HG02763 (cell line): ENCODE measurements around the gene LPP.

Experiments used
- ATAC-seq: cut with Tn5 transposase; IDR thresholded peaks from one replicate; pipeline ENCODE4 v1.9.1; 2021; ENCODE audit warnings: mild to moderate bottlenecking, moderate library complexity; ENCODE audit not compliant: unreplicated experiment

Gene LPP

DNA sequence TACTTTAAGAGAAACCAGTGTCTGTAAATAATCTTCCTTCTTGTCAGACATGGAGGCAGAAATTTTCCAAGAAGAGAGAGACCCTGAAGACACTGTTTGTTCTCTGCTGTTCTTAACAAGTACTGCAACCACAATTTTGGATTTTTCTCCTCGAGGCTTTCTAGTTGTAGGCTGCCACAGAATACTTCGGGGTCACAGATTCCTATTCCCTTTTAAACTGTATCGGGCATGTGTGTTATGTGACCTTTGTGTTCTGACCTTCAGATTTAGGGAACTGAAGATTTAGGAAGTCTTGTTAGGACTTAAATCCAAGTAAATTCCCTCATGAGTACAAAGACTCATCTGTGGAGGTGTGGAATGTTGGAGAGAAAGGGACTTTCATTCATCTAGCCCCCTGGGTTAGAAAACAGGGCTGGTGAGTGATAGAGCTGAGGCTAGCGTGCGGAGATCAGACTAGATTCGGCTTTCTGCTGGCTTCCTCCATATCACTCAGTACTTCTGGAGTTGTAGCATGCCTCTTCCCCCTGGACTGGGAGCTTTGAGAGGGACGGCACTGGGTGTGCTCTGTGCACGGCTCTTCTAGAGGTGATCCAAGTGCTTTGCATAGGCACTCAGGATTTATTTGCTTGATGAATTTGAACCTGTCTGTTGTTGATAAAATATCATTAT is 237.0 kb downstream of the LPP start:
- no peak for ATAC-seq

DNA sequence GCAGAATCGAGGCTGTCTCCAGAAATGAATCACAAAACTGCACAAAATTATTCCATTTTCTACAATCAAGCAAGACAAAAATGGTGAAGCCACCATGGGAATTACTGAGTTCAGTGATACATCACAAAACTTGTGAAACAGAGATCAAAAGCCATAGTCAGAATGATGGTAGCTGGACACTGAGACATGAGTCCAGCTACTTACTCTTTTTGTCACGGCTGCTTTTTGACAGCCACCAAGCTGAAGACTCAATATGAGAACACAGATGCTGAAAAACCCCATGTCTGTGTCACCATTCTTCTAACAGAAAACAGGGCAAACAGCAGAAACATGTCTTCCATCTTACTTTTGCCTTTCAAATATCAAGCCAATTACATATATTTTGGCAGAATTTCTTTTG is 237.6 kb downstream of the LPP start:
- ATAC-seq, result no peak

DNA sequence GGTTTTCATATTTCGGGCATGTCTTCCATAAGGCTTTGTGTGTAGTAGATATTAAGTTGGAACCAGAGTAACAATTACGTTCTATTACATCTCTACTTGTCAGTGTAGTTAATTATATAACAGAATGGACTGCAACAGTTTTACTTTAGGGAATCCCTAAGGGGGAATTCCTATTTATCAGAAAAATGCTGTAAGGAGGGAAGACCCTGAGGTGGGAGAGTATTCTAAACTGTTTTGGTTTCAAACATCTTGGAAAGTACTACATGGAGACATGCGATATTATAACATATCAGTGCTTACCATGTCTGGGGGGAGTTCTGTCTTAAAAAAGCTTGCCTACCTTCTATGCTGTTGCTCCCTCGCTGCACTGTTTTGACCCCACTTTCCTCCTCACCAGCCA is 238.1 kb downstream of the LPP start:
- ATAC-seq, result no peak

DNA sequence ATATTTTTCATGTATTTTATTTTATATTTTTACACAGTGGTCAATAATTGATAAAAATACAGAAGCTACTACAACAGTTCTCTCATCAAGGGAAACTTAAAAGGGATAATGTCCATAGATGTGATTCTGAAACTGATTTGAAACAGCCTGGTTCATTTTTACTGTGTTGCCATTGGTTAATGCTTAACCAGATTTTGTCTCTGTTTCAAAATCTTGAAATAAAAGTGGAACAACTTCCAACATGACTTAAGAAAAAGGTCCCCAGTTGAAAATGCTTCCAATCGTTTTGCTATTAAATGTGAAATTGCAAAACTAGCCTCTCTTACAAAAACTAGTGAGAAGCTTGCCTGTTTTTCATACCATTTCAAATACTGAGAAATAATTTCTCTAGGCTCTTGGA is 240.7 kb downstream of the LPP start:
- no peak for ATAC-seq

DNA sequence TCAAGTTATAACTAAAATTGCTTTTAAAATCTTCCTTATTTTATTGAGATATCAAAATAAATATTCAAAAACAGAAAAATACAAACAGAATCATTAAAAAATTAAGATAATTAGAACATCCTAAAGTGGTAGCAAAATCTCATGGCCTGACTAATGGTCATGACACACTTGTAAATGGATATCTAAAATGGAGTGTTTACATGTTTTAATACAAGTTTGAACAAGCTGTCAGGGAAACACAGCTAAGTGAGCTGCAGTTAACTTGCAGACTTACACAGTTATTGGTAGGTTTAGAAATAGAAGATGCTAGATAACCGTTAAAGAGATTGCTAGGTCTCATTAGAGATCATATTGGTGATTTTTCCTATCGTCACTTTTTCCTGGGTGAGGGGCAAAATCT is 242.3 kb downstream of the LPP start:
- ATAC-seq, result no peak

DNA sequence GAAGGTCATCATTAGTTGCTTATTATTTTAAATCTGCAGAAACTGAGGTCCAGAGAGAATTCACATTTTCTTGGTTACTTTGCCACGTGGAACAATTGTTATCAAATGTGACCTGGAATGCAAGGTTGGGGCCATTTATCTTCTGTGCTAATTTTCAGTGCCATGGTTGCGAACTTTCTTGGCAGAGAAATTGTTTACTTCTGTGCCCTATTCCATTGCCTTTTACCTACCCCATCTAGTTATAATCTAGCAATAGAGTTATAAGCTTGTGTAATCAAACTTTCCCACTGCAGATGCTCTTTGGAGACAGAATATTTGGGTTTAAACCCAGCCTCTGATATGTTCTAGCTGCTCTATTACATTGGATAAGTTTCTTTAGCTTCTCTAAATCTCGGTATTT is 242.9 kb downstream of the LPP start:
- no peak for ATAC-seq

DNA sequence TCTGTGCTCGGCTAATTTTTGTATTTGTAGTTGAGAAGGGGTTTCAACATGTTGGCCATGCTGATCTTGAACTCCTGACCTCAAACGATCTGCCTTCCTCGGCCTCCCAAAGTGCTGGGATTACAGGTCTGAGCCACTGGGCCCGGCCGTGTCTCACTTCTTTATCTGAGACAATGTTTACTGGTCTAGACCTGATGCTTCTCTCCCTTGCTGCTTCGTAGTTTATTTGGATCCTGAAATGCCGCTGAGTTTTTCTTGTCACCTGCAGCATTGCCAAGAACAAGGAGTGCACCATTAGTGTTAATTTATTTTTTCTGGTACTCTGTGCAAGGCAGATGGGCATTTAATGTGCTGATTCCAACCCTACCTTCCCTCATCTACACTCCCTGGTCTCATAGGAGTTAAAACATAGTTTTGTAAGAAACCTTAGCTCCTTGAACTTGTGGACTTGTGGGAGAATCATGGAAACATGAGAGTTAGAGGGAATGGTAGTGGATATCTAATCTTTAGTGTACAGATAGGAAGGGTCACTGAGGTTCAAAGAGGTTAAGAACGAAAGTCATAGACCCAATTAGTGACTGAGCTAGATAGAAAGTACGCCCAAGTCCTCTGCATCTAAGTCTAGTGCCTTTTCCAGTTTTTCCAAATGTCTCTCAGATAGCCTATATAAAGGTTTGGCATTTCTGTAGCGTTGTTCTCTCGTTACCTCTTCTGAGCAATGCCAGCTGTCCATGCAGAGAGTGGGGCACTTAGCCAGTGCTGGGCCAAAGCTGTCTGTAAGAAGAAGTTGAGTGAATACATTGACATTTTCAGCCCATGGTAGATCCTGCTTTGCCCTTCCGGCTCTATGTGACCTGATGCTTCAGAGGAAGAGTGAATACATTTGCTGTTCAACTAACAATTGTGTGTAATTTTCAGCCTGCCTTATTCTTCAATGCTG is 244.1 kb downstream of the LPP start:
- no peak for ATAC-seq

DNA sequence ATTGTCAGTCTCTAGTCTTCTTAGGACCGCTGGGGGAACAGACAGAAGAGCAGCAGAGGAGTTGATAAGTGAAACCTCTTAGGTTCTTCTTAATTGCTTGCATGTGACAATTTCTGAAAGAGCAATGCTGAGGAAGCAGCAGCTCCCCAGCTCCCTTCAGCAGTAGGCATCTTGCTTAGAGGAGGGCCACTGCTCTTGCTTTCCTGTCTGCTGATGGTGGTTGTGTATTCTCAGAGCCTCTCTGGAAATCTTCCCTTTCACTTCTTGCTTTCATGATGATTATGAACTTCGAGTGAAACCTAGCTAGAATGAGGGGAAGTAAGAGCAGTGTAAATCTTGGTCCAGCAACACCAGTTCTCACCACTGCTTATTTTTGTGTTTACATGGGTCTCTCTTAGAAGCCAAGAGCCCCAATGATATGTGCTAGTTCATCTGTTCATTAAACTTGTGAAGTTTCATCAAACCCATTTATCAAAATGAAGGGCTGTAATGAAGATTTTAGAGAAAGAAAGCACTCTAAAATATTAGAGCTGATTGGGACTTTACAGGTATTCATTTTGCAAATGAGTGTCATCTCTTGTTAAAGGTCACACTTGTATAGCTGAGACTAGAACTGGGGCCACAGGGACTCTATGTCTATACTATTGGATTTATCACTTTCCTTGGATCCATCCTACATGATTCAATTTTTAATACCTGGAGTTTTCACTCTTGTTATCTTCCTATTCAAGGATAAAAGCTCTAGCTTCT is 246.7 kb downstream of the LPP start:
- peak; percentile 94 for ATAC-seq

DNA sequence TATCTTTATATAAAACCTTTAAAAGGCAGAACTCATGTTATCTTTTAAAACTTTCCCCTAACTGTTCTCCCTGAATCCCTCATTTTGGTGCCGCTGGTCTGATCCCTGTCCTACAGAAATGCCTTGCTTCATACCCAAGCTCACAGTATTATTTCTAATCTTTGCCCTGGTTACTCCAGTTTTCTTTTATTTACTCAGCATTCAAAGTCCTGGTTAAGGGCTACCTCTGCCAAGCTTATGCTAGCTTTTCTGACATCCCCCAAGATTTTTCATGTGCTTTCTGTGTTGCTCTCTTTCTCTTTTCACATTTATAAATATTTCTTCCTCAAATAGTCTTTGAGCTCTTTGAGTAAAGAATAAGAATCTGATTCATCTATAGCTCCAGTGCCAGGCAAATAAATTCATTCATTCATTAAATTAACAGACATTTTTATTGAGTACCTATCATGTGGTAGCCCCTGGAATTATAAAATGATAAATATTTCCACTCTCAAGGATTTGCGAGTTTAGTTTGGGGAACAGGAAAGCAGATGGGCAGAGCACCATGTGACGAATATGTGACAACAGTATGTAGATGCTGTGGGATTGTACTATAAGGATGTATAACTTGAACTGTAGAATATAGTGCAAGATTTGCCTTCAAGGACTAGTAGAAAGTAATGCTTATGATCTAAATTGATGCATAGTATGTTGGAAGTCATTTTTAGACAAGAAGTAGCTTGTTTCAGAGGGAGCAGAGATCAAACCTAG is 247.5 kb downstream of the LPP start:
- ATAC-seq, result no peak

DNA sequence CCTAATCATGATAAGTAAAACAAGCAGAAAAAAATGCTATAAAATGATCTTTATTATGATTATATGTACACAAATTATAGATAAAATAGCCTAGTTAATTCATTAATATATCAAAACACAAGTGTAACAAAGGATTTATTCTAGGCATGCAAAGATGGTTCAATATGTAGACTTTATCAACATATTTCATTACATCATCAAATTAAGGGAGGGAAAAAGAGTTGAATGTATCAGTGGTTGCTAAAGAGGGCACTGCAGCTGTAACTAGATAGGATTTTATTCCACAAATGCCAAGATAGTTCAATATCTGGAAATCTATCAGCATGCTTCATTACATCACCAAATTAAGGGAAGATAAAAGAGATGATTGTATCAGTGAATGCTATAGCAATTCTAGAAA is 248.3 kb downstream of the LPP start:
- ATAC-seq, result no peak

DNA sequence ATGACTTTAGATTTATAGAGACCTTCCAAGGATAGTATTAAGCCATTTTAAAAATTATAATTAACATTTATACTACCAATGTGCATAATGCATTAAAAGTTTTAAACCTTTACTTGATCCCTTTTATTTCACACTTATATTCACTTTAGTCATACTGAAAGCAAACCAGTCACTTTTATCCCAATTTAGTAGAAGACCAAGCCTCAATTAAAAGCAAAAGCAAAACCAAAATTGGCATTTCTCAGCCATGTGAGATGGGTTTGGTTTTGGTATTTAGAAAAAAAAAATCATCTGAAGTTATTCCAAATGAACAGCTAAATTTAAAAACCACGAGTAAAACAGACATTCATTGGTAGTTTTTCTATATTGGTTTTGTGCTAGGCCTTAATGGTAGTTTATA is 249.4 kb downstream of the LPP start:
- ATAC-seq, result no peak

DNA sequence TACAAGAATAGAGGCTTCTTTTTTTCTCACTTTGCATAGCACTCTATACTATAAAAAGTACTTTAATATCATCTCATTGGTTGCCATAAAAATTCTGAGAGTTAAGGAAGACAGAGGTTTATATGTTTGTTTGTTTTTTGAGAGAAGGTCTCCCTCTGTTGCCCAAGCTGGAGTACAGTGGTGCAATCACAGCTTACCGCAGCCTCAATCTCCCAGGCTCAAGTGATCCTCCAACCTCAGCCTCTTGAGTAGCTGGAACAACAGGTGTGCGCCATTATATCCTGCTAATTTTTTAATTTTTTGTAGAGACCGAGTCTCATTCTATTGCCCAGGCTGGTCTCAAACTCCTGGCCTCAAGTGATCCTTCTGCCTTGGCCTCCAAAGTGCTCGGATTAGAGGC is 250.2 kb downstream of the LPP start:
- no peak for ATAC-seq

DNA sequence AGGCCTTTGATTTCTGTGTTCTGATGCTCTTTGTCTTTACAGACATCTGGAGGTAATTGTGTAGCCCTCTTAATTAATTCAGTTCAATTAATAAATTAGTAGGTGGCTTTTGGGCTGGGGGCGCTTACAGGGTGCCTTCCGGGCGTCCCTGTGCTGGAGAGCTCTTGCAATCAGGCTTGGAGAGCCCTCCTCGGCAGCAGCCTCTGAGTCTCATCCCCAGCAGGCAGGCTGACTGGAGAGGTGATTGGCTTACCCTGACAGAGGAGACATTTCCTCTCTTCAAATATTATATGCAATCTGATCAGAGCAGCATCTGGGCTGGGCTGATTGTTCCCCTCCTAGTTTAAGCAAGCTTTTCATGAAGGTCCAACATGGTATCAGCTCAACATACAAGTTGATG is 250.7 kb downstream of the LPP start:
- no peak for ATAC-seq

DNA sequence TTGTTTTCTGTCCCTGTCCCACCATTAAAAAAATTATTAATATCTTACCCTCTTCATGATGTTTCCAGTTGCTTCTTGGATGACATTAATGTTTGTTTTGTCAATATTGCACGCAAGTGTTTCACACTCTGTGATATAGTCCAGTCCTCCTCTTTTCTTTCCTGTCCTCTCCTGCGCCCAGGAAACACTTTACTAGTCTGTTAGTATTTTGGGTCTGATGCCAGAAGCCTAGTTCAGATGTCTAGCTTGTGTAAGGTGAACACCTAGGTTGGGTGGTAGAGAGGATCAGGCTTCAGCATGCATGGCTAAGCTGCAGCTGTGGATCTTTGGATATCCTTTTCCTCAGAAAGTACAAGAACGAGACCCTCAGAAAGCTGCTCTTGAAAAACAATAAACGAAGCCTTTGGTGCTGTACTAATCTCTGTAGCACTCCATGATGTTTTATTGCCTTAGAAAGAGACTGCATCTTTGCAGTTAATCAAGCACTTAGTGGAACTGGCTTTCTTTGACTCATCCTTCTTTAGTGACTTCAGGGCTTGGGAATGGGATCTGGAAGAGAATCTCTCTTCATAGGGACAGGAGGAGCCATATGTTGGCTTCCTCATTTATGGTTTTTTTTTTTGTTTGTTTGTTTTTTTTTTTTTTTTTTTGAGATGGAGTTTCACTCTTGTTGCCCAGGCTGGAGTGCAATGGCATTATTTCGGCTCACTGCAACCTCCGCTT is 253.4 kb downstream of the LPP start:
- no peak for ATAC-seq

DNA sequence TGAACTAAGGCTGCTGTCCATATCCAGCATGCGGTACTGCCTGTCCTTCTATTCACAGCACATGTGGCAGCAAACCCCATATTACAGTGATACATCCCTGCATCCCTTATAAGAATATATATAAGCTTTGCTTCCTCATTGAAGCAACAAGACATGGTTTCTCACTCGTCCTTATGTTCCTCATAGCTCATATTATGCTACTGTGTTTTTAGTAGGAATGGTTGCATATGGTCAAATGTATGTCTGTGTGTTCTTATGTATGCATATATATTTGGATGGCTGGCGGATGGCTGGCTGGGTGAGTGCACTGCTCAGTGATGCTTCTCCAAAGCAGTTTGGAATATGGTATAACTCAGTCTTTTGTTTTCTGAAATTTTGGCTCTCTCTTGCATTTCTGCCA is 254.9 kb downstream of the LPP start:
- ATAC-seq, result no peak

DNA sequence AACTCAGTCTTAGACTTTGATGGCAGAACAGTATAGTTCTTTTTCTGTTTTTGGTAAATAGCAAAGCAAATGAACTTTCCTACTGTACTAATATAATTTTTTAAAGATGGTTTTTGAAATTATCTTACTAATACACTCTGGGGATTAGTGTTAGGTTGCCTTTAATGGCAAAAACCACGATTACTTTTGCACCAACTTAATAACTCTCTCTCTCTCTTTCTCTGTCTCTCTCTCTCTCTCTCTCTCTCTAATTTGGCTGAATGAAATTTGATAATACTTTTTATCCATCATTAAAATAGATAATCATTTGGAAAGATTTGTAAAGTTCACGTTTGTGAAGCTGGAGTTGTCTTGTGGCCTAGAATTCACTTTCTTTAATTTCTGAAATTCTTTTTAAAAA is 257.8 kb downstream of the LPP start:
- no peak for ATAC-seq

DNA sequence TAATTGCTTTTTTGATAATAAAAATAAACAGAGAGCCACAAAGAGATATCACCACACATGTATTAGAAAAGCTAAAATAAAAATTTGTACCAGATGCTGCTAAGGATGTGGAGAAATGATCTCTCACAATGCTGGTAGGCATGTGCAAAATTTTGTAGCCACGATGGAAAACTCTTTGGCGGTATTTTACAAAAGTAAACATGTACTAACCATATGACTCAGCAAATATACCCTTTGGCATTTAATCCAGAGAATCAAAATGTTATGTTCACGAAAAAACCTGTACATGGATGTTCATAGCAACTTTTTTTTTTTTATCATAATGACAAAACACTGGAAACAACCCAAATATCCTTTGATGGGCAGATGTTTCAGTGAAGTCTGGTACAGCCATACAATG is 261.2 kb downstream of the LPP start:
- no peak for ATAC-seq

DNA sequence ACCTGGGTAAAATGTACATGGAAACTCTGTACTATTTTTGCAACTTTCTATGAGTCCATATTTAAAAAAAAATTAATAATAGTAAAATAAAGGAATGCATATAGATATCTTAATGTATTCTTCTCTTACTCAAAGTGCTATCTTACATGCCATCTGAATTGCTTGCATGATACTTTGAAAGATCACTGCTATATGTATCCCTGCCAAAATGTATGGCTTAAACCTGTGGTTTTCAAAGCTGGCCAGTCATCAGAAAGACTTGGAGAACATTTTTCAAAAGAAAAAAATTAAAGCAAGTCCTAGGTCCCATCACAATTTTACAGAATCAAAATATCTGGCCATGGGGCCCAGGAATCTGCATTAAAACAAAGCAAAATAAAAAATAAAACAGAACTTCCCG is 262.1 kb downstream of the LPP start:
- ATAC-seq, result no peak

DNA sequence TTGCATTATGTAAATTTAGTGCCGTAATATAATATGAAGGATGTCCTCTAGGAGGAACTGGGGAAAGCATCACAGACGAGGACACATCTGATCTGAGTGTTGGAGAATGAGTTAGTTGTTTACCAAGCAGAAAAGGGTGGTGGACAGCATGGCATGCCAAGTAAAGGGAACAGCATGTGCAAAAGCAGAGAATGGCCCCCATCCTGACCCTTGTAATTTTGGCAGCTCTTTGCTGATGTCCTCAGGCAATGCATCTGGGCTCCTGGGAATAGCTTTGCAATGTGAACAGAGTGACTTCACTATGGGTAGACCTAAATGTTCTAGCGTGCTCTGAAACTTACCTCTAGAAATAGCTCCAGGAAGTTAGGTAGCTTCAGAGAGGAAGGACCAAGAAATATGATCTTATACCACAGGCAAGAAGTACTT is 263.3 kb downstream of the LPP start:
- ATAC-seq, result no peak

DNA sequence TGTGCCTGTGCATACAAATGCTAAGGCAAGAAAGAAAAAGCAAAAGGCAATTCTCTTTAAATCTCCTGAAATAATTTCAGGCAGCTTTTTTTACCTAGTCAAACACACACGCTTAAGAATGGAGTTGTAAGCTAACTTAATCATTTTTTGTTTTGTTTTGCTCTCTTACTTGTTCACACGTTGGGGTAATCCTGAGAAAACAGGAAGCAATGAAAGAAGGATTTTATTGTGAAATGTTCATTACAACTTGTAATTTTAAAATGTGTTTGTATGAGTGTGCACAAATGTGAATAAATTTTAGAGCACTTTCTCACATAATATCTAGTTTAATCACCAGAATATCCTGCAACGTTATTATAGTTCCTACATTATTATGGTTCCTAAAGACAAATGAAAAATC is 263.8 kb downstream of the LPP start:
- no peak for ATAC-seq
